Uterus (tissue), 2 donors: ENCODE measurements around the gene SLC25A12.

Experiments
- CTCF ChIP-seq, 4 experiments: fragments of 200-600 bp in 2 of 4; fragments of 450-650 bp in 2 of 4; sonication (generic) in 2 of 4; IDR thresholded peaks; one replicate each; pipeline ENCODE4 v1.5.1; 2016 to 2019; ENCODE audit warnings: antibody characterized with exemption in 4 of 4, mild to moderate bottlenecking in 2 of 4, moderate library complexity in 1 of 4
- POLR2A ChIP-seq, 2 donors: fragments of 450-650 bp; IDR thresholded peaks; one replicate each; pipeline ENCODE4 v1.6.1; 2016; ENCODE audit warnings: antibody characterized with exemption in 2 of 2, mild to moderate bottlenecking in 1 of 2, moderate library complexity in 1 of 2

GRCh38 chr2:171745141-171745540 is 148.9 kb downstream of the SLC25A12 start:
- no peak for TF ChIP-seq POLR2A (IDR thresholded peaks at IDR 0.05)
- TF ChIP-seq CTCF (IDR thresholded peaks at IDR 0.05), result no peak
